OCI-LY1 (cell line): ENCODE measurements around the gene PDGFA.

ENCODE experiments used
- H2AFZ ChIP-seq: fragments of 200-600 bp; sonication (generic), shearing (Covaris generic); 2 replicates; pipeline ENCODE4 v1.6.0; 2014; ENCODE audit warnings: antibody characterized with exemption, mild to moderate bottlenecking, low read length
- H3F3A ChIP-seq: fragments of 200-600 bp; sonication (generic), shearing (Covaris generic); 2 replicates; pipeline ENCODE4 v1.6.0; 2014; ENCODE audit warnings: mild to moderate bottlenecking, antibody characterized with exemption, low read length, moderate library complexity; ENCODE audit not compliant: insufficient read depth
- H3K27ac ChIP-seq: fragments of 200-600 bp; sonication (generic); 2 replicates; pipeline ENCODE4 v1.5.1; 2014; ENCODE audit warnings: low read length, mixed run types, mild to moderate bottlenecking, low read depth; ENCODE audit not compliant: poor library complexity, severe bottlenecking
- H3K27me3 ChIP-seq: fragments of 200-600 bp; sonication (generic); 2 replicates; pipeline ENCODE4 v1.6.0; 2014; ENCODE audit warnings: antibody characterized with exemption, mild to moderate bottlenecking, low read length, moderate library complexity; ENCODE audit not compliant: insufficient read depth
- H3K36me3 ChIP-seq: fragments of 200-600 bp; sonication (generic); 2 replicates; pipeline ENCODE4 v1.6.1; 2014; ENCODE audit warnings: mild to moderate bottlenecking, antibody characterized with exemption, low read length, moderate library complexity, mixed read lengths; ENCODE audit not compliant: insufficient read depth
- H3K4me1 ChIP-seq: fragments of 200-600 bp; sonication (generic); 2 replicates; pipeline ENCODE4 v1.5.1; 2014; ENCODE audit warnings: mild to moderate bottlenecking, low read length, moderate library complexity; ENCODE audit not compliant: insufficient read depth, severe bottlenecking
- H3K4me2 ChIP-seq: fragments of 200-600 bp; sonication (generic), shearing (Covaris generic); 2 replicates; pipeline ENCODE4 v1.6.1; 2014; ENCODE audit warnings: low read length
- H3K4me3 ChIP-seq: fragments of 200-600 bp; sonication (generic); 2 replicates; pipeline ENCODE4 v1.5.1; 2014; ENCODE audit warnings: low read length, low read depth, mild to moderate bottlenecking, mixed read lengths; ENCODE audit not compliant: poor library complexity, severe bottlenecking
- H3K79me2 ChIP-seq: fragments of 200-600 bp; shearing (Covaris generic); 2 replicates; pipeline ENCODE4 v1.6.1; 2016; ENCODE audit warnings: mixed run types, low read length, mixed read lengths; ENCODE audit not compliant: insufficient read depth
- H3K9ac ChIP-seq: fragments of 200-600 bp; sonication (generic), shearing (Covaris generic); 2 replicates; pipeline ENCODE4 v1.6.1; 2014; ENCODE audit warnings: mild to moderate bottlenecking, low read length, mixed read lengths
- H3K9me2 ChIP-seq: fragments of 200-600 bp; sonication (generic), shearing (Covaris generic); 2 replicates; pipeline ENCODE4 v1.6.1; 2014; ENCODE audit warnings: low read depth, mild to moderate bottlenecking, low read length, mixed read lengths
- H3K9me3 ChIP-seq: fragments of 200-600 bp; shearing (Covaris generic); 2 replicates; pipeline ENCODE4 v1.6.1; 2014; ENCODE audit warnings: low read length, mixed read lengths
- H4K20me1 ChIP-seq: fragments of 200-600 bp; sonication (generic), shearing (Covaris generic); 2 replicates; pipeline ENCODE4 v1.6.0; 2016; ENCODE audit warnings: mild to moderate bottlenecking, low read length; ENCODE audit not compliant: insufficient read depth
- EZH2 ChIP-seq: fragments of 200-600 bp; sonication (generic), shearing (Covaris generic); IDR thresholded peaks from 2 replicates; pipeline ENCODE4 v1.8.0; 2017; ENCODE audit warnings: borderline replicate concordance, mixed run types, mild to moderate bottlenecking, antibody characterized with exemption, low read length, moderate library complexity, mixed read lengths
- TF ChIP-seq, protein P1 (sequence below): fragments of 200-600 bp; sonication (generic), shearing (Covaris generic); IDR thresholded peaks from 2 replicates; pipeline ENCODE4 v1.5.1; 2017; ENCODE audit warnings: mild to moderate bottlenecking, antibody characterized with exemption, low read length, moderate library complexity, mixed read lengths

The PDGFA gene

GRCh38 chr7:454356-455109, 65.1 kb downstream of the PDGFA start:
- H3K4me2 ChIP-seq, result no peak overlapping the region
- H3K9me3 ChIP-seq, result no peaks in the 10 kb centered on the region
- no peaks in the 10 kb centered on the region for H3K27me3 ChIP-seq
- H3K27ac ChIP-seq, result no peak overlapping the region
- no peak overlapping the region for H3K4me3 ChIP-seq
- TF ChIP-seq, protein P1, sequence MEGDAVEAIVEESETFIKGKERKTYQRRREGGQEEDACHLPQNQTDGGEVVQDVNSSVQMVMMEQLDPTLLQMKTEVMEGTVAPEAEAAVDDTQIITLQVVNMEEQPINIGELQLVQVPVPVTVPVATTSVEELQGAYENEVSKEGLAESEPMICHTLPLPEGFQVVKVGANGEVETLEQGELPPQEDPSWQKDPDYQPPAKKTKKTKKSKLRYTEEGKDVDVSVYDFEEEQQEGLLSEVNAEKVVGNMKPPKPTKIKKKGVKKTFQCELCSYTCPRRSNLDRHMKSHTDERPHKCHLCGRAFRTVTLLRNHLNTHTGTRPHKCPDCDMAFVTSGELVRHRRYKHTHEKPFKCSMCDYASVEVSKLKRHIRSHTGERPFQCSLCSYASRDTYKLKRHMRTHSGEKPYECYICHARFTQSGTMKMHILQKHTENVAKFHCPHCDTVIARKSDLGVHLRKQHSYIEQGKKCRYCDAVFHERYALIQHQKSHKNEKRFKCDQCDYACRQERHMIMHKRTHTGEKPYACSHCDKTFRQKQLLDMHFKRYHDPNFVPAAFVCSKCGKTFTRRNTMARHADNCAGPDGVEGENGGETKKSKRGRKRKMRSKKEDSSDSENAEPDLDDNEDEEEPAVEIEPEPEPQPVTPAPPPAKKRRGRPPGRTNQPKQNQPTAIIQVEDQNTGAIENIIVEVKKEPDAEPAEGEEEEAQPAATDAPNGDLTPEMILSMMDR, result no peak
- no peak for TF ChIP-seq EZH2
- H3F3A ChIP-seq, result no peaks in the 10 kb centered on the region
- H4K20me1 ChIP-seq, result no peaks in the 10 kb centered on the region
- no peak overlapping the region for H2AFZ ChIP-seq
- no peaks in the 10 kb centered on the region for H3K36me3 ChIP-seq
- no peak overlapping the region for H3K9ac ChIP-seq
- H3K4me1 ChIP-seq, result no peaks in the 10 kb centered on the region
- H3K9me2 ChIP-seq, result no peaks in the 10 kb centered on the region
- no peaks in the 10 kb centered on the region for H3K79me2 ChIP-seq

- Histone ChIP-seq H3K9ac (no peak overlapping the region), H2AFZ (no peak overlapping the region), H3K4me1 (no peaks in the 10 kb centered on the region), H3K36me3 (no peaks in the 10 kb centered on the region), H3K4me2 (no peak overlapping the region), H3F3A (no peaks in the 10 kb centered on the region), H3K27me3 (no peaks in the 10 kb centered on the region), H3K79me2 (no peaks in the 10 kb centered on the region), H4K20me1 (no peaks in the 10 kb centered on the region), H3K9me3 (no peaks in the 10 kb centered on the region), H3K27ac (no peak overlapping the region), H3K9me2 (no peaks in the 10 kb centered on the region), H3K4me3 (no peak overlapping the region)
- TF ChIP-seq, protein P1, result no peak
- no peak for TF ChIP-seq EZH2
Observed at GRCh38 chr7:453597-454306, 65.9 kb downstream of the PDGFA start.

- Histone ChIP-seq H3K36me3 (no peaks in the 10 kb centered on the region), H3K9ac (no peak overlapping the region), H3K27ac (no peak overlapping the region), H3K4me3 (no peak overlapping the region), H3K27me3 (no peaks in the 10 kb centered on the region), H3F3A (no peaks in the 10 kb centered on the region), H3K4me2 (no peak overlapping the region), H4K20me1 (no peaks in the 10 kb centered on the region), H3K9me2 (no peaks in the 10 kb centered on the region), H3K79me2 (no peaks in the 10 kb centered on the region), H3K9me3 (no peaks in the 10 kb centered on the region), H2AFZ (no peak overlapping the region), H3K4me1 (no peaks in the 10 kb centered on the region)
- no peak for TF ChIP-seq EZH2
- TF ChIP-seq, protein P1, result no peak
Observed at GRCh38 chr7:452791-453455, 66.7 kb downstream of the PDGFA start.
